Measurements from ENCODE around the gene LDLRAD3. TPM values are rescaled to one million over a fixed set of nuclear protein-coding genes. Genes with fewer than 3 reads are reported as not detected.

LDLRAD3 gene
- polyA plus RNA-seq, 1 of the 3 experiments (the other 2 are of a cell fraction): 10.6 TPM

GRCh38 chr11:36271794-36272407 lies 328.0 kb downstream of the LDLRAD3 start:
- H3K4me3 ChIP-seq (ENCODE audit: low read depth in 2 of 2, low read length in 1 of 2): no peak overlapping the region
- H3K9me3 ChIP-seq: no peaks in the 10 kb centered on the region
- H3K27ac ChIP-seq (ENCODE audit: low read depth in 2 of 2, low read length in 1 of 2): no peak overlapping the region
- H3K27me3 ChIP-seq (ENCODE audit: insufficient read depth): no peaks in the 10 kb centered on the region
- ChIA-PET POLR2A (no interaction called here), CTCF (interaction anchor here (1.3 to 1.7 kb wide), 6 partner anchors 10 to 451 kb away, joined by 3 to 5 read pairs (median 4); no protein-coding TSS in a partner anchor)
- H3K4me1 ChIP-seq (ENCODE audit: control insufficient read depth in 1 of 2, insufficient read depth in 2 of 2, low read depth in 1 of 2, low read length in 1 of 2): no peaks in the 10 kb centered on the region
- DNase-seq: no peak
- no peaks in the 10 kb centered on the region for H3K9me2 ChIP-seq
- H3K36me3 ChIP-seq (replicated peaks in 1 of 2; ENCODE audit: control insufficient read depth in 1 of 2, insufficient read depth in 2 of 2, low read length in 1 of 2): peaks cover 26 to 39% of the 10 kb centered on the region in 2 experiments
- no peaks in the 10 kb centered on the region for H3F3A ChIP-seq (replicated peaks; ENCODE audit: insufficient read depth)
- H4K20me1 ChIP-seq (ENCODE audit: insufficient read depth): no peaks in the 10 kb centered on the region
- TF ChIP-seq TCF12 (IDR thresholded peaks at IDR 0.05) (0 out of 2 replicates have a peak, but pooled peaks have one; percentile 7), FOSL2 (IDR thresholded peaks at IDR 0.05; ENCODE audit: borderline replicate concordance, low read depth) (no peak)
- no peaks in the 10 kb centered on the region for H3K79me2 ChIP-seq (ENCODE audit: insufficient read depth)
- no peak overlapping the region for H3K9ac ChIP-seq
- H2AFZ ChIP-seq (ENCODE audit: low read depth): no peak overlapping the region
- H3K4me2 ChIP-seq: no peak overlapping the region
- WGBS (ENCODE audit: low lambda C conversion rate): 88% methylated on average over 5 of the region's 5 CpGs

DNA sequence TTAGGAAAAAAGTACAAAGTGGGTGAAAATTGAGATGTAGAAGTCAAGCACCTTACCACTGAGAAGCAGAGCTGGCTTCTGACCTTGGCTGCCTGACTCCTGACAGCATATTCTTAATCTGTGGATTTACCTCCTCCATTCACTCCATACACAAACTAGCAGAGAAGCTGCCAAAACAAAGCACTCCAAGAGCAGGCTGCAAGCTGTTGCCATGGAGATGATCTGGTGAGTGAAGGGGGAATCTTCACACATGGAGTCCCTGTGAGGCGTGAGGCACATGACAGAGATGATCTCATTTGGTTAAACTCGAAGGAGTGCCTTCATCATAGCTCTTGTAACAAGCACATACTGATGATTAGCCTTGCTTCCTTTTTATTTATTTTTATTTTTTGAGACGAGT lies 329.2 kb downstream of the LDLRAD3 start:
- Histone ChIP-seq H3K4me3 (ENCODE audit: low read depth in 2 of 2, low read length in 1 of 2) (no peak overlapping the region), H3K4me2 (no peak overlapping the region), H3K9me2 (no peaks in the 10 kb centered on the region), H3K79me2 (ENCODE audit: insufficient read depth) (no peaks in the 10 kb centered on the region), H3K9ac (no peak overlapping the region), H3K9me3 (no peaks in the 10 kb centered on the region), H3K36me3 (replicated peaks in 1 of 2; ENCODE audit: control insufficient read depth in 1 of 2, insufficient read depth in 2 of 2, low read length in 1 of 2) (peaks cover 30 to 47% of the 10 kb centered on the region in 2 experiments), H3K27me3 (ENCODE audit: insufficient read depth) (no peaks in the 10 kb centered on the region), H3K27ac (ENCODE audit: low read depth in 2 of 2, low read length in 1 of 2) (no peak overlapping the region), H3F3A (replicated peaks; ENCODE audit: insufficient read depth) (no peaks in the 10 kb centered on the region), H4K20me1 (ENCODE audit: insufficient read depth) (no peaks in the 10 kb centered on the region), H2AFZ (ENCODE audit: low read depth) (no peak overlapping the region), H3K4me1 (ENCODE audit: control insufficient read depth in 1 of 2, insufficient read depth in 2 of 2, low read depth in 1 of 2, low read length in 1 of 2) (no peaks in the 10 kb centered on the region)
- POLR2A ChIA-PET: interaction anchor here (0.7 kb wide), 1 partner anchor 758 kb away, joined by 3 read pairs; no protein-coding TSS in a partner anchor
- CTCF ChIA-PET: interaction anchor here (1.0 to 1.7 kb wide), 7 partner anchors 9 to 451 kb away, joined by 3 to 5 read pairs (median 3); no protein-coding TSS in a partner anchor
- TF ChIP-seq, protein P1, sequence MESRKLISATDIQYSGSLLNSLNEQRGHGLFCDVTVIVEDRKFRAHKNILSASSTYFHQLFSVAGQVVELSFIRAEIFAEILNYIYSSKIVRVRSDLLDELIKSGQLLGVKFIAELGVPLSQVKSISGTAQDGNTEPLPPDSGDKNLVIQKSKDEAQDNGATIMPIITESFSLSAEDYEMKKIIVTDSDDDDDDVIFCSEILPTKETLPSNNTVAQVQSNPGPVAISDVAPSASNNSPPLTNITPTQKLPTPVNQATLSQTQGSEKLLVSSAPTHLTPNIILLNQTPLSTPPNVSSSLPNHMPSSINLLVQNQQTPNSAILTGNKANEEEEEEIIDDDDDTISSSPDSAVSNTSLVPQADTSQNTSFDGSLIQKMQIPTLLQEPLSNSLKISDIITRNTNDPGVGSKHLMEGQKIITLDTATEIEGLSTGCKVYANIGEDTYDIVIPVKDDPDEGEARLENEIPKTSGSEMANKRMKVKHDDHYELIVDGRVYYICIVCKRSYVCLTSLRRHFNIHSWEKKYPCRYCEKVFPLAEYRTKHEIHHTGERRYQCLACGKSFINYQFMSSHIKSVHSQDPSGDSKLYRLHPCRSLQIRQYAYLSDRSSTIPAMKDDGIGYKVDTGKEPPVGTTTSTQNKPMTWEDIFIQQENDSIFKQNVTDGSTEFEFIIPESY (IDR thresholded peaks at IDR 0.05; ENCODE audit: borderline replicate concordance, low read depth): no peak
- no peak for TF ChIP-seq RAD21 (IDR thresholded peaks at IDR 0.05; ENCODE audit: low read length)
- no peak for TF ChIP-seq NRF1 (IDR thresholded peaks at IDR 0.05; ENCODE audit: low read depth, low read length)
- TF ChIP-seq, protein P2, sequence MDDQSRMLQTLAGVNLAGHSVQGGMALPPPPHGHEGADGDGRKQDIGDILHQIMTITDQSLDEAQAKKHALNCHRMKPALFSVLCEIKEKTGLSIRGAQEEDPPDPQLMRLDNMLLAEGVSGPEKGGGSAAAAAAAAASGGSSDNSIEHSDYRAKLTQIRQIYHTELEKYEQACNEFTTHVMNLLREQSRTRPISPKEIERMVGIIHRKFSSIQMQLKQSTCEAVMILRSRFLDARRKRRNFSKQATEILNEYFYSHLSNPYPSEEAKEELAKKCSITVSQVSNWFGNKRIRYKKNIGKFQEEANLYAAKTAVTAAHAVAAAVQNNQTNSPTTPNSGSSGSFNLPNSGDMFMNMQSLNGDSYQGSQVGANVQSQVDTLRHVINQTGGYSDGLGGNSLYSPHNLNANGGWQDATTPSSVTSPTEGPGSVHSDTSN (IDR thresholded peaks at IDR 0.05): no peak
- no peak for TF ChIP-seq SMC3 (IDR thresholded peaks at IDR 0.05; ENCODE audit: low read depth, low read length)
- TF ChIP-seq IRF3 (IDR thresholded peaks at IDR 0.05; ENCODE audit: low read depth, low read length): no peak
- TF ChIP-seq JUND (IDR thresholded peaks at IDR 0.05): no peak
- TF ChIP-seq RCOR1 (IDR thresholded peaks at IDR 0.05; ENCODE audit: low read length): no peak
- no peak for TF ChIP-seq NFIC (IDR thresholded peaks at IDR 0.05; ENCODE audit: borderline replicate concordance)
- TF ChIP-seq RFX5 (IDR thresholded peaks at IDR 0.05; ENCODE audit: low read length): no peak
- TF ChIP-seq EP300 (IDR thresholded peaks at IDR 0.05; ENCODE audit: borderline replicate concordance in 1 of 2, low read depth in 1 of 2, low read length in 1 of 2): no peak
- TF ChIP-seq REST (IDR thresholded peaks at IDR 0.05; ENCODE audit: low read depth, low read length): no peak
- 82% methylated on average over 3 of the region's 3 CpGs for WGBS (ENCODE audit: low lambda C conversion rate)
- DNase-seq: no peak

All from SK-N-SH (cell line).